Cardiac muscle cell (in vitro differentiated cells and primary cell): Measurements from ENCODE around the gene ZIK1. TPM values are rescaled to one million over a fixed set of nuclear protein-coding genes. Genes with fewer than 3 reads are reported as not detected.
A peak's percentile ranks its signal among the peaks of the same experiment; 100 is the strongest.

Experiments
- DNase-seq, 2 donors: peaks; one replicate each; pipeline versions ENCODE4 v3.0.0 to v3.0.0-alpha.2; 2010 to 2017; ENCODE audit warnings: low read depth in 1 of 2, low spot score in 1 of 2
- H3K27ac ChIP-seq: fragments of 200-600 bp; sonication (generic); 2 replicates; pipeline ENCODE4 v1.5.1; 2016
- H3K27me3 ChIP-seq: fragments of 200-600 bp; sonication (generic); 2 replicates; pipeline ENCODE4 v1.6.0; 2016; ENCODE audit warnings: control low read depth
- H3K36me3 ChIP-seq: fragments of 200-600 bp; sonication (generic); 2 replicates; pipeline ENCODE4 v1.5.1; 2016; ENCODE audit warnings: control low read depth
- H3K4me1 ChIP-seq: fragments of 200-600 bp; sonication (generic); 2 replicates; pipeline ENCODE4 v1.8.1; 2017; ENCODE audit warnings: low read depth, mild to moderate bottlenecking, mixed run types
- H3K4me3 ChIP-seq: fragments of 200-600 bp; sonication (generic); 2 replicates; pipeline ENCODE4 v1.5.1; 2016; ENCODE audit warnings: mild to moderate bottlenecking
- H3K9me3 ChIP-seq: fragments of 200-600 bp; sonication (generic); 2 replicates; pipeline ENCODE4 v1.5.1; 2017; ENCODE audit warnings: low read depth, mild to moderate bottlenecking, control low read depth
- polyA plus RNA-seq: library from polyadenylated mRNA; unstranded; fragments of >200 nt; fragmentation: Nextera tagmentation; extraction: Ambion mirVana; gene quantifications from 2 replicates; pipeline ENCODE4 v1.2.1, GENCODE V29; 2016
- total RNA-seq: library from RNA; depleted of rRNA; stranded (reverse); fragments of >200 nt; gene quantifications from 2 replicates; pipeline ENCODE4 v1.2.3, GENCODE V29; 2016
- TF ChIP-seq, protein P1 (sequence below): IDR thresholded peaks from 2 replicates; pipeline ENCODE4 v1.5.1; 2012; ENCODE audit warnings: low read depth, mild to moderate bottlenecking, low read length

The ZIK1 gene
- total and polyA plus RNA-seq, 2 experiments from 2014 or later: 13.9 to 18.2 TPM

DNA sequence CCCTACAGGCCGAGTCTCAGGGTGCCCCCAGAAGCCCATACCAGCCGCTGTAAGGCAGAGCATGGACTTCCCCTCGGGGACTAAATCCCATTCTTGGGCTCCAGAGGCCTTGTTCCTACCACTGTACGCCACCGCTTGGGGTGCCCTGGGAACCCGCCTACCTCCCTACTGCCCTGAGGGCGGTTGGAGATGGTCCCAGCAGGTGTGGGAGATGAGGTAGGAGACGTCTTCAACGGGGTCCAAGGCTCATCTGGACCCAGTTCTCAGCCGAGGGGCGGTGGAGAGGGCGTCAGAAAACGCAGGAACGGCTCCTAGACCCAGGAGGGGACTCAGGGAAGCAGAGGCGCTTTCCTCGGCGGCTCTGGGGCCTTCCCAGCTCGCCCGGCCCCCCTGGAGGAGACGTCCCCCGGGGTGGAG lies 833 bp upstream of the ZIK1 start:
- H3K27me3 ChIP-seq: no peaks in the 10 kb centered on the region
- H3K27ac ChIP-seq: peak overlapping the region; percentile 83
- no peaks in the 10 kb centered on the region for H3K9me3 ChIP-seq
- DNase-seq: no peak
- no peaks in the 10 kb centered on the region for H3K36me3 ChIP-seq
- H3K4me1 ChIP-seq: peaks cover under 1% of the 10 kb centered on the region
- TF ChIP-seq, protein P1, sequence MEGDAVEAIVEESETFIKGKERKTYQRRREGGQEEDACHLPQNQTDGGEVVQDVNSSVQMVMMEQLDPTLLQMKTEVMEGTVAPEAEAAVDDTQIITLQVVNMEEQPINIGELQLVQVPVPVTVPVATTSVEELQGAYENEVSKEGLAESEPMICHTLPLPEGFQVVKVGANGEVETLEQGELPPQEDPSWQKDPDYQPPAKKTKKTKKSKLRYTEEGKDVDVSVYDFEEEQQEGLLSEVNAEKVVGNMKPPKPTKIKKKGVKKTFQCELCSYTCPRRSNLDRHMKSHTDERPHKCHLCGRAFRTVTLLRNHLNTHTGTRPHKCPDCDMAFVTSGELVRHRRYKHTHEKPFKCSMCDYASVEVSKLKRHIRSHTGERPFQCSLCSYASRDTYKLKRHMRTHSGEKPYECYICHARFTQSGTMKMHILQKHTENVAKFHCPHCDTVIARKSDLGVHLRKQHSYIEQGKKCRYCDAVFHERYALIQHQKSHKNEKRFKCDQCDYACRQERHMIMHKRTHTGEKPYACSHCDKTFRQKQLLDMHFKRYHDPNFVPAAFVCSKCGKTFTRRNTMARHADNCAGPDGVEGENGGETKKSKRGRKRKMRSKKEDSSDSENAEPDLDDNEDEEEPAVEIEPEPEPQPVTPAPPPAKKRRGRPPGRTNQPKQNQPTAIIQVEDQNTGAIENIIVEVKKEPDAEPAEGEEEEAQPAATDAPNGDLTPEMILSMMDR: no peak
- H3K4me3 ChIP-seq: no peak overlapping the region

GRCh38 chr19:57587529-57587928 lies 3.6 kb downstream of the ZIK1 start:
- peak in 1 of 2 donors; percentile 20 for DNase-seq
- Histone ChIP-seq H3K36me3 (peaks cover 35% of the 10 kb centered on the region), H3K27me3 (no peaks in the 10 kb centered on the region), H3K27ac (no peak overlapping the region), H3K9me3 (no peaks in the 10 kb centered on the region), H3K4me3 (no peak overlapping the region), H3K4me1 (no peaks in the 10 kb centered on the region)
- TF ChIP-seq, protein P1: no peak

GRCh38 chr19:57599377-57599760 lies 15.4 kb downstream of the ZIK1 start:
- Histone ChIP-seq H3K36me3 (no peaks in the 10 kb centered on the region), H3K27me3 (peaks cover 8% of the 10 kb centered on the region), H3K27ac (no peak overlapping the region), H3K9me3 (no peaks in the 10 kb centered on the region), H3K4me3 (peak overlapping the region; percentile 72), H3K4me1 (peaks cover 7% of the 10 kb centered on the region)
- DNase-seq: no peak
- TF ChIP-seq, protein P1: no peak

GRCh38 chr19:57599761-57600383 lies 15.9 kb downstream of the ZIK1 start, which contains the start of gene ZNF530:
Gene ZNF530, plus strand, starts transcription at chr19:57599885. Its CDS starts 4,461 bp downstream, at chr19:57604346.
- TF ChIP-seq, protein P1: no peak
- H3K27ac ChIP-seq: no peak within 1 kb of the TSS
- H3K36me3 ChIP-seq: no peaks in the 10 kb centered on the region
- peaks cover 7% of the 10 kb centered on the region for H3K4me1 ChIP-seq
- peak within 1 kb of the TSS; percentile 72 for H3K4me3 ChIP-seq
- peaks cover 8% of the 10 kb centered on the region for H3K27me3 ChIP-seq
- DNase-seq: peak; percentile 94 to 96
- no peaks in the 10 kb centered on the region for H3K9me3 ChIP-seq

DNA sequence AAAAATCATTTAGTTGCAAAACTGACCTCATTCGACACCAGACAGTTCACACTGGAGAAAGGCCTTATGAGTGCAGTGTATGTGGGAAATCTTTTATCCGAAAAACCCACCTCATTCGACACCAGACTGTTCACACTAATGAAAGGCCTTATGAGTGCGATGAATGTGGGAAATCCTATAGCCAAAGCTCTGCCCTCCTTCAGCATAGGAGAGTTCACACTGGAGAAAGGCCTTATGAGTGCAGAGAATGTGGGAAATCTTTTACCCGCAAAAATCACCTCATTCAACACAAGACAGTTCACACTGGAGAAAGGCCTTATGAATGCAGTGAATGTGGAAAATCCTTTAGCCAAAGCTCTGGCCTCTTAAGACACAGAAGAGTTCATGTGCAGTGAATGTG lies 23.0 kb downstream of the ZIK1 start:
- Histone ChIP-seq H3K27me3 (no peaks in the 10 kb centered on the region), H3K9me3 (no peaks in the 10 kb centered on the region)
- TF ChIP-seq, protein P1: no peak

More for the DNA sequence above, 23.0 kb downstream of the ZIK1 start:
- H3K4me1 ChIP-seq: peaks cover 14% of the 10 kb centered on the region
- H3K27ac ChIP-seq: no peak overlapping the region
- DNase-seq: no peak
- no peaks in the 10 kb centered on the region for H3K36me3 ChIP-seq
- H3K4me3 ChIP-seq: no peak overlapping the region
